Vagina (tissue), 2 donors: ENCODE data around the gene GRAMD2B.

ENCODE experiments used
- POLR2AphosphoS5 ChIP-seq, 2 donors: sonication (generic); formaldehyde crosslinking; IDR thresholded peaks; one replicate each; pipeline ENCODE4 v1.9.0; 2017; ENCODE audit warnings: antibody characterized with exemption in 2 of 2, mild to moderate bottlenecking in 2 of 2, low read depth in 1 of 2; ENCODE audit not compliant: insufficient read depth in 1 of 2
- TF ChIP-seq, protein P1 (sequence below), 3 experiments: fragments of 450-650 bp in 2 of 3; fragments of 200-600 bp in 1 of 3; sonication (generic) in 1 of 3; IDR thresholded peaks; one replicate each; pipeline ENCODE4 v1.5.1; 2017 to 2019; ENCODE audit warnings: antibody characterized with exemption in 3 of 3, mild to moderate bottlenecking in 2 of 3, moderate library complexity in 2 of 3

DNA sequence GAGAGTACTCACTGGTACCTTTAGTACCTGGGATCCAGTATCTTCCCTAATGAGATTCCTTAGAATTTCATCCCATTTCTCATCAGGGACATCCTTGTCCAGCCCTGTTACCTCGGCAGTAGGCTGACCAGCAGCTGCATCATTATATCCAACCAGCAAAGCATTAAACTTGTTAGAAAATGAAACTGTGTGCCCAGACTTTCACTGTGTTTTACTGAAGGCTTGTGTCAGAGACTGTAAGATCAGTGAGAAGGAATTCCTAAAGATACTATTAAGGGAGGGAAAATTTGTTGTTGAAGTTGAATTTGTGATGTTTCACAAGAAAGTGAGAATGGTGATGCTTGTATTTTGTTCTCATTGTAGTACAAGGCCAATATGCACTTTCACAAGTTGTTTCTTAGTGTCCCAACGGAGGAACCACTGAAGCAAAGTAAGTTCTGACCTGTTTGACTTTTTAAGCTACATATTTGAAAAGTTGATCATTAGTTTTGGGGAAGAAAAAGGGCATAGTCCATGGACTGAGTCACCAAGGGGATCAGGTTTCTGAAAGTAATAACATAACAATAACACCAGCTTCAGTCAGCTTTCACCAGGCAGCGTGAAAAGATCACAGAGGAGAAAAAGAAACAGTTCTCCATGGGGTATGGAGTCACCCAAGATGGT lies 48.8 kb downstream of the GRAMD2B start:
- TF ChIP-seq, protein P1, sequence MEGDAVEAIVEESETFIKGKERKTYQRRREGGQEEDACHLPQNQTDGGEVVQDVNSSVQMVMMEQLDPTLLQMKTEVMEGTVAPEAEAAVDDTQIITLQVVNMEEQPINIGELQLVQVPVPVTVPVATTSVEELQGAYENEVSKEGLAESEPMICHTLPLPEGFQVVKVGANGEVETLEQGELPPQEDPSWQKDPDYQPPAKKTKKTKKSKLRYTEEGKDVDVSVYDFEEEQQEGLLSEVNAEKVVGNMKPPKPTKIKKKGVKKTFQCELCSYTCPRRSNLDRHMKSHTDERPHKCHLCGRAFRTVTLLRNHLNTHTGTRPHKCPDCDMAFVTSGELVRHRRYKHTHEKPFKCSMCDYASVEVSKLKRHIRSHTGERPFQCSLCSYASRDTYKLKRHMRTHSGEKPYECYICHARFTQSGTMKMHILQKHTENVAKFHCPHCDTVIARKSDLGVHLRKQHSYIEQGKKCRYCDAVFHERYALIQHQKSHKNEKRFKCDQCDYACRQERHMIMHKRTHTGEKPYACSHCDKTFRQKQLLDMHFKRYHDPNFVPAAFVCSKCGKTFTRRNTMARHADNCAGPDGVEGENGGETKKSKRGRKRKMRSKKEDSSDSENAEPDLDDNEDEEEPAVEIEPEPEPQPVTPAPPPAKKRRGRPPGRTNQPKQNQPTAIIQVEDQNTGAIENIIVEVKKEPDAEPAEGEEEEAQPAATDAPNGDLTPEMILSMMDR (IDR thresholded peaks at IDR 0.05): no peak
- TF ChIP-seq POLR2AphosphoS5 (IDR thresholded peaks at IDR 0.05; ENCODE audit: insufficient read depth in 1 of 2, low read depth in 1 of 2): no peak
